Tibial artery (tissue), 4 donors: ENCODE measurements around the gene TPPP.

Experiments used
- DNase-seq, 2 donors: peaks; one replicate each; pipeline ENCODE4 v3.0.0-alpha.2; 2019
- H3K27ac ChIP-seq, 2 donors: fragments of 200-600 bp; sonication (generic) in 1 of 2; 1 replicate in 1 of 2; 2 replicates in 1 of 2; pipeline ENCODE4 v1.5.1; 2018 to 2019; ENCODE audit warnings: mild to moderate bottlenecking in 1 of 2
- H3K27me3 ChIP-seq, 2 donors: fragments of 200-600 bp; sonication (generic) in 1 of 2; one replicate each; pipeline versions ENCODE4 v1.5.1 to v1.6.0; 2016 to 2019
- H3K36me3 ChIP-seq, 3 donors: fragments of 200-600 bp; sonication (generic) in 2 of 3; one replicate each; pipeline ENCODE4 v1.5.1; 2016 to 2019; ENCODE audit warnings: mild to moderate bottlenecking in 2 of 3
- H3K4me1 ChIP-seq, 4 donors: fragments of 200-600 bp; sonication (generic) in 2 of 4; 1 replicate in 3 of 4; 2 replicates in 1 of 4; pipeline ENCODE4 v1.5.1; 2016 to 2019
- H3K4me3 ChIP-seq, 2 donors: fragments of 200-600 bp; sonication (generic) in 1 of 2; 1 replicate in 1 of 2; 2 replicates in 1 of 2; pipeline ENCODE4 v1.5.1; 2018 to 2019; ENCODE audit warnings: mild to moderate bottlenecking in 2 of 2
- H3K9me3 ChIP-seq, 3 donors: fragments of 200-600 bp; sonication (generic) in 1 of 3; one replicate each; pipeline ENCODE4 v1.5.1; 2016 to 2019
- intact Hi-C: fragments of 100-400 bp; cut with DNase I; formaldehyde crosslinking; loops from one replicate; pipeline ENCODE4 v1.15.0; 2023; ENCODE audit warnings: low total_unique reads
- TF ChIP-seq, protein P1 (sequence below), 2 experiments: fragments of 200-600 bp in 1 of 2; fragments of 450-650 bp in 1 of 2; IDR thresholded peaks; one replicate each; pipeline ENCODE4 v1.5.1; 2017 to 2019; ENCODE audit warnings: antibody characterized with exemption in 2 of 2, mild to moderate bottlenecking in 1 of 2, moderate library complexity in 1 of 2

Gene TPPP

GRCh38 chr5:646396-647201, 46.6 kb downstream of the TPPP start:
- intact Hi-C loops = no loop called here
- Histone ChIP-seq H3K36me3 (peaks cover 7 to 51% (median 13%) of the 10 kb centered on the region in 3 donors), H3K9me3 (no peaks in the 10 kb centered on the region), H3K4me1 (no peaks in the 10 kb centered on the region), H3K27ac (no peak overlapping the region), H3K4me3 (no peak overlapping the region), H3K27me3 (no peaks in the 10 kb centered on the region)
- no peak for DNase-seq
- TF ChIP-seq, protein P1, sequence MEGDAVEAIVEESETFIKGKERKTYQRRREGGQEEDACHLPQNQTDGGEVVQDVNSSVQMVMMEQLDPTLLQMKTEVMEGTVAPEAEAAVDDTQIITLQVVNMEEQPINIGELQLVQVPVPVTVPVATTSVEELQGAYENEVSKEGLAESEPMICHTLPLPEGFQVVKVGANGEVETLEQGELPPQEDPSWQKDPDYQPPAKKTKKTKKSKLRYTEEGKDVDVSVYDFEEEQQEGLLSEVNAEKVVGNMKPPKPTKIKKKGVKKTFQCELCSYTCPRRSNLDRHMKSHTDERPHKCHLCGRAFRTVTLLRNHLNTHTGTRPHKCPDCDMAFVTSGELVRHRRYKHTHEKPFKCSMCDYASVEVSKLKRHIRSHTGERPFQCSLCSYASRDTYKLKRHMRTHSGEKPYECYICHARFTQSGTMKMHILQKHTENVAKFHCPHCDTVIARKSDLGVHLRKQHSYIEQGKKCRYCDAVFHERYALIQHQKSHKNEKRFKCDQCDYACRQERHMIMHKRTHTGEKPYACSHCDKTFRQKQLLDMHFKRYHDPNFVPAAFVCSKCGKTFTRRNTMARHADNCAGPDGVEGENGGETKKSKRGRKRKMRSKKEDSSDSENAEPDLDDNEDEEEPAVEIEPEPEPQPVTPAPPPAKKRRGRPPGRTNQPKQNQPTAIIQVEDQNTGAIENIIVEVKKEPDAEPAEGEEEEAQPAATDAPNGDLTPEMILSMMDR (IDR thresholded peaks at IDR 0.05) = no peak

- no peak for DNase-seq
- Histone ChIP-seq H3K9me3 (no peaks in the 10 kb centered on the region), H3K4me3 (no peak overlapping the region), H3K27me3 (no peaks in the 10 kb centered on the region), H3K4me1 (no peaks in the 10 kb centered on the region), H3K27ac (no peak overlapping the region), H3K36me3 (peaks cover 7 to 59% (median 18%) of the 10 kb centered on the region in 3 donors)
- intact Hi-C loops = no loop called here
- TF ChIP-seq, protein P1 (IDR thresholded peaks at IDR 0.05) = no peak
Observed at GRCh38 chr5:645421-645820, 47.7 kb downstream of the TPPP start.

DNA sequence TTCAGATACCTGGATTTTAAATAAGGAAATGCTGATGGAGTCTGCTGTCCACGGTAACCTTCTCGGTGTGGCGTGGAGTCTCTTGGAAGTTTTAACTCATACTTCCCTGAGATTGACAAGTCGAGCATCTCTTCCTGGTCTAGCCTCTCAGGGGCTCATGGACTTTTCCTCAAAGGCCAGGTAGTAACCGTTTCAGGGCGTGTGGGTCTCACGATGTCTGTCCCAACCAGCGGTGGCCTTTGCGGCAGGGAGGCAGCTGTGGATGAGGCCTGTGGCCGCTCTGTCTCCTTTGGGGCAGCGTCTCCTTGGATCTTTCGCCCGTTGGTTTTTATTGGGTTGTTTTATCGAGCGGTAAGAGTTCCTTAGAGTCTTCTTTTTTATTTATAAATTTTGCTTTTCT, 48.2 kb downstream of the TPPP start:
- no peaks in the 10 kb centered on the region for H3K9me3 ChIP-seq
- no peak for DNase-seq
- no peak overlapping the region for H3K27ac ChIP-seq
- TF ChIP-seq, protein P1 (IDR thresholded peaks at IDR 0.05) = no peak
- peaks cover 7 to 63% (median 20%) of the 10 kb centered on the region in 3 donors for H3K36me3 ChIP-seq
- H3K27me3 ChIP-seq = no peaks in the 10 kb centered on the region
- no peaks in the 10 kb centered on the region for H3K4me1 ChIP-seq
- no peak overlapping the region for H3K4me3 ChIP-seq
- intact Hi-C loops = no loop called here

GRCh38 chr5:644509-644908, 48.6 kb downstream of the TPPP start:
- Histone ChIP-seq H3K36me3 (peaks cover 7 to 68% (median 20%) of the 10 kb centered on the region in 3 donors), H3K27me3 (no peaks in the 10 kb centered on the region), H3K27ac (no peak overlapping the region), H3K9me3 (no peaks in the 10 kb centered on the region), H3K4me3 (no peak overlapping the region), H3K4me1 (no peaks in the 10 kb centered on the region)
- DNase-seq = no peak
- intact Hi-C loops = no loop called here
- TF ChIP-seq, protein P1 (IDR thresholded peaks at IDR 0.05) = no peak

- DNase-seq = no peak
Observed at GRCh38 chr5:643811-644271, 49.3 kb downstream of the TPPP start.

More at GRCh38 chr5:643811-644271, 49.3 kb downstream of the TPPP start:
- Histone ChIP-seq H3K4me1 (no peaks in the 10 kb centered on the region), H3K36me3 (peaks cover 7 to 75% (median 26%) of the 10 kb centered on the region in 3 donors), H3K4me3 (no peak overlapping the region), H3K27ac (no peak overlapping the region), H3K9me3 (no peaks in the 10 kb centered on the region), H3K27me3 (no peaks in the 10 kb centered on the region)
- TF ChIP-seq, protein P1 (IDR thresholded peaks at IDR 0.05) = no peak
- intact Hi-C loops = no loop called here
